SH-SY5Y (cell line): ENCODE measurements around the gene CD3D.

Experiments used
- GATA2 ChIP-seq: IDR thresholded peaks from 2 replicates; pipeline ENCODE4 v1.6.1; 2011; ENCODE audit warnings: mild to moderate bottlenecking, low read depth, low read length
- GATA3 ChIP-seq: IDR thresholded peaks from 2 replicates; pipeline ENCODE4 v1.6.1; 2011; ENCODE audit warnings: low read depth, mild to moderate bottlenecking, low read length, moderate library complexity

DNA sequence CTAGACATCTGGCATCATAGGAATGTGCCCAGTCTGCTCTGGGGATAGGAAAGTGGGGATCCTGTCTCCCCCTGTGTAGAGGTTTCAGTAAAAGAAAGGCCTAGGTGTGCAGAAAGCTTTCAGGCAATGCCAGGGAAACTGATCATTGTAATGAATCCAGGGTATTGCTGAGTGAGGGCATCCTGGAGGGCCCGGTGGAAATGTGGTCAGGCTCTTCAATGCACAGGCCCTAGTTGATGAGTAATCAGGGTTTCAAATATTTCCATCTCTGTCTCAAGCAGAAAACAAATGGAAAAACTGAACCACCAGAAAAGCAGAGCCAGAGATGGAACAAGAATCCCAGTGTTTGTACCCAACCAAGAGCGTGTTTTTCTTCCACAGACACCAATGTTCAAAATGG, 35.9 kb downstream of the CD3D start:
- no peak for TF ChIP-seq GATA2
- no peak for TF ChIP-seq GATA3
